IPS DF 4.7 (cell line): ENCODE results near the gene FAXDC2.
"Not testable (repeated sequence)": the region's sequence is repeated elsewhere in the genome, so short reads cannot be mapped to it uniquely, and the experiment has no call there.

ENCODE experiments used
- DNase-seq: peaks from one replicate; pipeline ENCODE4 v3.0.0-alpha.2; 2013; ENCODE audit warnings: low spot score; ENCODE audit errors: extremely low read depth

FAXDC2 gene

GRCh38 chr5:154862766-154863165 is 12.4 kb upstream of the FAXDC2 start:
- no peak for DNase-seq

DNA sequence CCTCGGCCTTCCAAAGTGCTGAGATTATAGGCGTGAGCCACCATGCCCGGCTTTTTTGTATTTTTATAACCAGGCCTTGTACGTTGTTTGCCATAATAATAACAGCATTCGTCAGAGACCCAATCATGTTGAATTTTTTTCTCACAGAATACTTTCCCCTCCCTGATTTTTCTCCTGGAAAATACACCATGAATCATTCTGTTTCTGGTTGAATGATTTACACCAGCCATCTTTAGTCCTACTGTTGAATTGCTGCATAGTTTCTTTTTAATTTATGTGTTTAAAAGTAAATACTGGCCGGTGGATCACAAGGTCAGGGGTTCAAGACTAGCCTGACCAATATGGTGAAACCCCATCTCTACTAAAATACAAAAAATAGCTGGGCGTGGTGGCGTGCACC is 11.5 kb upstream of the FAXDC2 start:
- DNase-seq, result no peak

DNA sequence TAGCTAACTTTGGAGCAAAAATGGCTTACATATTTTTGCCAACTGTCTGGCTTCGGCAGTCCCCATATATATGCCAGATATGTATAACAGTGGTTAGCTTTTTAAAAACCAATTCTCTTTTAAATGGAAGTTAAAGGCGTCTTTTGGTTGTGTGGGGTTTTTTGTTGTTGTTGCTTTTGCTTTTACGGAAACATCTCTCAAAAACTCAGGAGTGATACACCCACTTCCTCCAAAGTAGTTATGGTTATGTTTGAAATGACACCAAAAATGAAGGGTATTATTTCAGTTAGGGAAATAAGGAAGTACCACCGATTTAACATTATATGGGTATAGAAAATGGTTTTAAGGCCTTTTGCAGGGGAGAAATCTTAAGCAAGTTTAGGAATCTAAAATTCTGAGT is 10.4 kb upstream of the FAXDC2 start:
- no peak for DNase-seq

DNA sequence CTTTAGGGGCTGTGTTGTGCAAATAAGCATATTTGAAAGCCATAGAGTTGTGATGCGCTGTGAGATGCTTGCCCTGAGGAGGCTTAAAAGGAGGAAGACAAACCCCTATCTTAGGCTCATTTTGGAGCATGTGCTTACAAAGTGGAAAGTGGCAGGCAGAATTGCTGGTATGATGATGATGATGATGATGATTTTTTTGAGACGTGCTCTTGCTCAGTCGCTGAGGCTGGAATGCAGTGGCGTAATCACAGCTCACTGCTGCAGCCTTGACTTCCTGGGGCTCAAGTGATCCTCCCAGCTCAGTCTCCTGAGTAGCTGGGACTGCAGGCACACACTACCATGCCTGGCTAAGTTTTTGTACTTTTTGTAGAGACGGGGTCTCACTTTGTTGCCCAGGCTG is 9.7 kb upstream of the FAXDC2 start:
- no peak for DNase-seq

DNA sequence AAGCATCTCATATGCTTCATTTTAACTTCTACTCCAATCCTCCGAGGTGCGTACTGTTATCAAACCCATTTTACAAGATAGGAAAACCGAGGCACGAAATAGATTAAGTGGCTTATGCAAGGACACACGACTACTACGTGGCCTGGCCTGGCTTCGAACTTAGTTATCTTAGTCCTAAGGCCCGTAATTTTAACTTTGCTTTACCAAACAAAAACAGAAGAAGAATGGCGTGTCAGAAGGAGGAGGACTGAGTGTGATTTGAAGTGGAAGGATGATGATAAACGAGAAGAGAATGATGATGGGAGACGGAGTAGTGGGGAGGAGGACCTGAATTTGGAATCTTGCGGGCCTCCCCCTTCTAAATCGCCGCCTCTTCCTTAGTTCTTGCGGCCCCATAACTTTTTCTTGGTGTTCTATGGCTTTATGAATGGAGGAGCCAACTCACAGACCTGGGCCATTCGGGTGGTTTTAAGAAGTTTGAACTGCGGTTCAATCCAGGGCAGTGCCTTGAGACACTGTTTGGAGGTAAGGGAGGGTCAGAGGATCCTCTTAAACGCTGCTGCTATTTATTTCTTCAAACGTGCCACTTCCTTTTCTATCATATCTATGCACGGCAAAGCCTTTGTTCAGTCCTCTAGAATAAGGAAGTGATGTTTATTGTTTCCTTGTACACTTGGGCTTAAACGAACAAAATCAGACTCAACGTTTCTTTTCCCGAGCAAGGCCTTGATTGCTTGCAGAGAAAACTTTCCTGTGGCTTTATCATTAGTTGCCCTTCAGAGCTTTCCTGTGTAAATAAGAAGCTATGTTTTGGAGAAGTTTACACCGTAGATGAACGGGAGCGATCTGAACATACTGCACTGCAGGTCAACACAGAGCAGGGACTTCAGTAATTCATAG is 8.8 kb upstream of the FAXDC2 start:
- no peak for DNase-seq

DNA sequence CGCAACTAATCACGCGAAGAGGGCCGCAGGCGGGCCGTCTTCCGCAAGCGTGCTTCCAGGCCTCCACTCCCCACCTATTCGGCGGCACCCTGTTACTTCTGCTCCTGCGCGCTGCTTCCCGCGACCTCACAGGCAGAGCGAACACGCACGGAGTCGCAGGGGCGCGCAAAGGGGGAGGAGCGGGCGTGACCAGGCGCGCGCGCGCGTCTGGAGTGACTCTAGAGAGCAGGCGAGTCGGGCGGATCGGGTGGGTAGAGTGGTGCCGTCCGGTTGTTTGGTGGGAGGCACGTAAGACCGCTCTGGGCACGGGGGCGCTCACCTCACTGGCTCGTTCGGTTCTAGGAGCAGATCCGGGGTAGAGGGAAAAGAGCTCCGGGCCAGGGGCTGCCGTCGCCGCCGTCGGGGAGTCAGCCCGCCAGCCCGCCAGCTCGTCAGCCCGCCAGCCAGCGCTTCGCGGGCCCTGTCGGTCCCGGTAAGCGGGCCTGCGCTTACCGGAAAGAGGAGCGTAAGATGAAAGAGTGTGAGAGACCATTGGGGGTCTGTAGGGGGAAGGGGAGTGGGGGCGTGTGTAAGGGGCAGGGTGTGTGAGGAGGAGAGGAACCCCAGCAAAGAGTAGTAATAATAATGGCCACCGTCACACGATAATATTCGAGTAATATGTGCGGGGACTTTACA is 8.0 kb upstream of the FAXDC2 start, which contains the start of gene CNOT8:
TSS of gene CNOT8 (plus strand) at position 331 of the 675 bp plus-strand sequence. CDS start 4,652 bp downstream, outside the sequence.
- no peak for DNase-seq

GRCh38 chr5:154857530-154858296 is 7.3 kb upstream of the FAXDC2 start:
- DNase-seq, result no peak

DNA sequence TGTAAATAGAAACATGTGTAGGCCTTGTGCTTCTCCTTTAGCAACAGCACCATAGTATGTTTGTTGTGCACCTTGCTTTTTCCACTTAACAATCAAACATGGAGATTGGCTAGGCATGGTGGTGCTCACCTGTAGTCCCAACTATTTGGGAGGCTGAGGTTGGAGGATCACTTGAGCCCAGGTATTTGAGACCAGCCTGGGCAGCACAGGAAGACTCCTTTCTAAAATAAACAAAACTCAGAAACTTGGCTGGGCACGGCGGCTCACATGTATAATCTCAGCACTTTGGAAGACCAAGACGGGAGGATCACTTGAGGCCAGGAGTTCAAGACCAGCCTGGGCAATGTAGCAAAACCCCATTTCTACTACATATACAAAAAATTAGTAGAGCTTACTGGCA is 948 bp upstream of the FAXDC2 start:
- DNase-seq, result no peak

DNA sequence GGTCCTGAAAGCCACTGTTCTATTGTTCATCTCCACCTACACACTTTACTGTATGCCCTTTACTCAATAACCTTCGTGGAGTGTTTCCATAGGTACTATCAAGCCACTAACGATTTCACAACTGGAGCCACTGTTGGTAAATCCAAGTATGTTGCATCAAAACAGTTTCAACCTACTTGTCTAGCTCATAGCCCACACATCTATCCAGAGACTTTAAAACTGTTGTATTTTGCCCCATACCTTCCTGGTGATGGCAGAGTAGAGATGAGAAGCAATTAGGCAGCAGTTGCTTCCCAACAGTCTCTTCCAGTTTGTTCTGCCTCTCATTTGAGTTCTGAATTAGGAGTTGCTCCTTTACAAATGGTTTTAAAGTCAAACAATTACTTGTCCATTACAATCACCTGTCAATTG is 607 bp downstream of the FAXDC2 start:
- no peak for DNase-seq

DNA sequence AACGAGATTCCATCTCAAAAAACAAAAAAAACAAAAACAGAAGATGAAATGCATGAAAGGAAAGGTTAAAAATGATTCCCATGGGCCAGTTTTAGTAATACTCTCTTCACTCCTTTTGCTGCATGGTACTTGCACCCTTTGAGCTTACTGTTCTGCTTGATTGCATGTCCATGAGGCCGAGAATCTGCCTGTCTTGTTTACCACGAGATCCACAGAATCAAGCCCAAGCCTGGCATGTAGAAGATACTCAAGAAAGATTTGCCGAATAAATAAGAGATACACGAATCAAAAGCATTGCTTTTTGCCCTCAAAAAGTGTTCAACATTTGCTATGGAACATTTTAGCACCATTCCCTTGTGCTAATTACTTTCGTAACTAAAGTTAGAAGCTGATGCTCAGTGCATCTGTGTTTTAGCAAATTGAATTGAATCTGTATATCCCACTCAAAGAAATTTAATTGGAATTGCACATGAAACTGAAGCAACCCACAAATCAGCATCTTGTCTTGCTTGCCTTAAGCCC is 1.1 kb downstream of the FAXDC2 start:
- no peak for DNase-seq

DNA sequence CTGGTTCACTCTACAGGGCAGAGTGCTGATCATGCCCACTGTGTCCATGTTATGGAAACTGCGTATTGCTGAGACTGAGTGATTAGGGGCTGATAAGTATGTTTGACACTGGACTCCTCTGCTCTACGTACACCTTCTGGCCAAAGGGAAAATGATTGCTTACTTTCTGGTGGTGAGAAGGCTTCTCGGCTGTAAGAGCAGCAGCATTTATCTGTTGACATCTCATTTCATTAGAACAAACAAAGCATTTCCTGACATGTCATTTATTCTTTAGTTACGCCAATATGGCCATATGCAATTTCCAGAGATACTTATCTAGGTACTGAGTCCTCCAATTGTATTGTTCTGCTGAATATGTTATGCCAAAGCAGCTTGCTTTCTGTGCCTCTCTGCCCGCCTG is 5.6 kb downstream of the FAXDC2 start:
- no peak for DNase-seq

- DNase-seq, result no peak
Measured at GRCh38 chr5:154842689-154843530, 7.5 kb downstream of the FAXDC2 start.

DNA sequence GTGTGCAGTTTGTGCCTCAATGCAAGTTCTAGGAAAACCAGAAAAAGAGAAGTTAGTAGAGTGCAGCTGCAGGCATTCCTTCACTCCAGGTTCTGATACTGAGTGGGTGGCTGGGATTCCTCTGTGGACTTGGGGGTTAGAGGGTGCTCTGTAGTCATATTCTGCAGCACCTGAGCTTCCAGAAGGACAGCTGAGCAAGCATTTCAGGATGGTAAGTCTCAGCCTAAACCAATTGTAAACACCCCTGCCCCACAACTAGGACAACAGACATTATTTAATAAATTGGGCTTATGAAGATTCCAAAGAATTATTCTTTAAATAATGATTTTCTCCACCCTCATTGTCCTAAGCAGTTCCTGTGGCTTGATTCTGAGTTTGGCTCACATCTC is 9.1 kb downstream of the FAXDC2 start:
- DNase-seq, result no peak

DNA sequence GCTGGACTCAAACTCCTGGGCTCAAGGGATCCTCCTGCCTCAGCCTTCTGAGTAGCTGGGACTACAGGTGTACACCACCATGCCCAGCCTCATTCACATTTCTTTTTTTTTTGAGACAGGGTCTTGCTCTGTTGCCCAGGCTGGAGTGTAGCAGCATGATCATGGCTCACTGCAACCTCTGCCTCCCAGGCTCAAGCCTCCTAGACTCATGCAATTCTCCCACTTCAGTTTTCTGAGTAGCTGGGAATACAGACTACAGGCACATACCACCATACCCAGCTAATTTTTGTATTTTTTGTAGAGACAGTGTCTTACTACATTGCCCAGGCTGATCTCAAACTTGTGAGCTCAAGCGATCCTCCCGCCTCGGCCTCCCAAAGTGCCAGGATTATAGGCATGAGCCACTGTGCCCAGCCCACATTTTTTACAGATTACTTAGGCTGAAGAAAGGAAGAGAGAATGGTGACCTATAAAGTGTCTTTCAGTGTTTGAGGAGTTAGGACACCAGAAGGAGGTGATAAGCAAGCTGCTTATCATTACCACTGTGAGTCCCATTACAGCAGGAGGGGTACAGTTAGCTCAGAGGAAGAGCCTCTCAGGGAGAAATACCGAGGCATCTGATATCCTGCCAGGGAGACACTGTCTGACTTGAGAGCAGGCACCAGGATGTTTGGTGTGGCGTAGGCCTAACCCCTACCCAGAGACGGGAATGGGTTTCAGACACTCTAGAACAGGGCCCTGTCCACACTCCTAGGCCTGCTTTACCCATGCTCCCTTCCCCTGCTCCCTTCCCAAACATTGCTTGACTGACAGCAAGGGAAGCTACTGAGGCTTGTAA is 9.7 kb downstream of the FAXDC2 start:
- DNase-seq, result no peak

GRCh38 chr5:154837009-154837901 is 13.1 kb downstream of the FAXDC2 start:
- DNase-seq, result no peak

DNA sequence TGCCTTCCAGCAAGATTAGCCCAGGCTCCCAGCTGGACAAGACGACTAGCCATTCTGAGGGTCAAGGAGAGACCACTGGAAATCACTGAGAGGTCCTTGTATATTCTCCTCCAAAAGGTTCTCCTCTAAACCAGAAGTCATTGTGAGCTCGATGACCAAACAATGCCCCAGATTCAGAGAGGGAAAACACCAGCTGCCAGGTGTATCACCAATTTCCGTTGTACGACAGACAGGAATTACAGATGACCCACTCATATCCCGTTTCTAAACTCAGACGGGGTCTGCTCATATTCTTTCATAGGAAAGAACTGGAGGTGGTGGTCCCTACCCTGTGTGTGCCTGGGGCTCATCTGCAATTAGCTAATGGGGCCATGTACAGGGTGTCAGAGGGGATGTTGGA is 14.2 kb downstream of the FAXDC2 start:
- DNase-seq, result no peak

DNA sequence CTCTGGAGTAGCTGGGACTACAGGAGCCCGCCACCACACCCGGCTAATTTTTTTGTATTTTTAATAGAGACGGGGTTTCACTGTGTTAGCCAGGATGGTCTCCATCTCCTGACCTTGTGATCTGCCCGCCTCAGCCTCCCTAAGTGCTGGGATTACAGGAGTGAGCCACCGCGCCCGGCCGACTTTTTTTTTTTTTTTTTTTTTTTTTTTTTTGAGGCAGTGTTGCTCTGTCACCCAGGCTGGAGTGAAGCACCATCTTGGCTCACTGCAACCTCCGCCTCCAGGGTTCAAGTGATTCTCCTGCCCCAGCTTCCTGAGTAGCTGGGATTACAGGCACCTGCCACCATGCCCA is 14.7 kb downstream of the FAXDC2 start:
- DNase-seq, result not testable (repeated sequence)

- DNase-seq, result no peak
Measured at GRCh38 chr5:154834053-154834452, 16.4 kb downstream of the FAXDC2 start.

GRCh38 chr5:154832804-154833203 is 17.6 kb downstream of the FAXDC2 start:
- not testable (repeated sequence) for DNase-seq
